GM18951 (cell line): ENCODE data around the gene CFAP141.
"Not testable (repeated sequence)": the region's sequence is repeated elsewhere in the genome, so short reads cannot be mapped to it uniquely, and the experiment has no call there.

Experiments used
- POLR2A ChIP-seq: IDR thresholded peaks from 4 replicates; pipeline ENCODE4 v1.6.1; 2011; ENCODE audit warnings: mild to moderate bottlenecking; ENCODE audit not compliant: insufficient read length, insufficient read depth; ENCODE audit errors: extremely low read depth
- in situ Hi-C: fragments of 300-500 bp; cut with MboI; formaldehyde crosslinking; loops from one replicate; pipeline ENCODE4 v1.12.0; 2022; ENCODE audit warnings: low sequenced_read_pairs, mixed read lengths, inconsistent platforms; ENCODE audit not compliant: unreplicated experiment

The CFAP141 gene

GRCh38 chr1:154221278-154222001 lies 15.3 kb upstream of the CFAP141 start:
- in situ Hi-C loops: no loop called here
- TF ChIP-seq POLR2A: peak; percentile 51

DNA sequence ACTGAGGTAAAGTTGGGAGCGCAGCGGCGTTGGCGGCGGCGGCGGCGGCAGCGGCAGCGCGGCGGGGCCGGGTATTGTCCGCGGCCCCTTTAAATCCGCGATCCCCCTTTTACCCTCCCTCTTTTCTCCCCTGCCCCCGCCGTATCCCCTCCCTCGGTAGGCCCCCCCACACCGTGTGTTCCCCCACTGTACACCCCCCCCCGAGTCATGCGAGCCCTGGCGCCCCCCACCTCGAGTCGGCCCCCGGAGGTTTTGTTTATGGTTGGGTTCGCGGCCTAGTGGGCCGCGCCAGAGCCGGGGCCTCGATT lies 14.8 kb upstream of the CFAP141 start:
- no peak for TF ChIP-seq POLR2A
- in situ Hi-C loops: no loop called here

- TF ChIP-seq POLR2A: peak; percentile 80
- in situ Hi-C loops: no loop called here
Observed at GRCh38 chr1:154220071-154220969, 14.2 kb upstream of the CFAP141 start, which contains the start of gene UBAP2L. TSS of gene UBAP2L (plus strand) at chr1:154220955. CDS start at chr1:154225124, 4,169 bp downstream.

- TF ChIP-seq POLR2A: no peak
- in situ Hi-C loops: no loop called here
Observed at GRCh38 chr1:154219541-154219940, 13.4 kb upstream of the CFAP141 start.

- TF ChIP-seq POLR2A: no peak
- in situ Hi-C loops: no loop called here
Observed at GRCh38 chr1:154218545-154218944, 12.4 kb upstream of the CFAP141 start.

- in situ Hi-C loops: no loop called here
- TF ChIP-seq POLR2A: no peak
Observed at GRCh38 chr1:154213274-154213673, 7.1 kb upstream of the CFAP141 start.

GRCh38 chr1:154212083-154212482 lies 6.0 kb upstream of the CFAP141 start:
- in situ Hi-C loops: no loop called here

DNA sequence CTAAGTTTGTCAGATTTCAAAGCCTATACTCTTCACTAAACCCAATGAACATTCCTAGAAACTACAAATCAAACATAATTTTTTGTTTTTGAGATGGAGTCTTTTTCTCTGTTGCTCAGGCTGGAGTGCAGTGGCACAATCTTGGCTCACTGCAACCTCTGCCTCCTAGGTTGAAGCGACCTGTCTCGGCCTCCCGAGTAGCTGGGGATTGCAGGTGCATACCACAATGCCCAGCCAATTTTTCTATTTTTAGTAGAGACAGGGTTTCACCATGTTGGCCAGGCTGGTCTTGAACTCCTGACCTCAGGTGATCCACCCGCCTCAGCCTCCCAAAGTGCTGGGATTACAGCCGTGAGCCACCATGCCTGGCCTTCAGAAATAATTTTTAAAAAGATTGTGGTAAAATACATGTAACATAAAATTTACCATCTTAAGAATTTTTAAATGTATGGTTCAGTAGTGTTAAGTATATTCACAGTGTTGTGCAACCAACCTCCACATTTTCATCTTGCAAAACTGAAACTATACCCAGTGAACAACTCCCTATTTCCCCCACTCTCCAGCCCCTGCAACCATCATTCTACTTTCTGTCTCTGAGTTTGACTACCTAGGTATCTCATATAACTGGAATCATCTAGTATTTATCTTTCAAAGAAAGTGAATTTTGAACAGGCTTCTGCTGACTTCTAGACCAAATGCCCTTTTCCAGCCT lies 2.7 kb upstream of the CFAP141 start:
- in situ Hi-C loops: no loop called here

More at GRCh38 chr1:154212083-154212482, 6.0 kb upstream of the CFAP141 start:
- no peak for TF ChIP-seq POLR2A

DNA sequence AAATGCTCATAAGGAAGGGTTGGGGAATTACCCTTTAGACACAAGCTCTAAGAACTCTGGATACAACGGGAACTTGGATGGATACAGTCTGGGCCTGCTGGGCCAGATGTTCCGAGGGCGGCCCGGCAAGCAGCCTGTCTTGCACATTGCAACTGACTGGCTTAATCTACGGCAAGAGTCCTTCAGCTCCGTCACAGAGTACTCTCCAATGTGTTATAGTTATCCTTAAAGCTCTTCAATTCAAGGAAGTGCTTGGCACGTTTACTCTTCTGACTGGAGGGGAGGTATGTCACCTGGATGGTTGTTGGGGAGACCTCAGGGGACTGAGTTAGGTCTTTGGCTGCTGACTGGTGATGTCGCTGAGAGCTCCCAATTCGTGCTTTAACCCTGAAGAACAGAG lies 1.1 kb upstream of the CFAP141 start:
- in situ Hi-C loops: no loop called here

More for the DNA sequence above, 2.7 kb upstream of the CFAP141 start:
- no peak for TF ChIP-seq POLR2A

DNA sequence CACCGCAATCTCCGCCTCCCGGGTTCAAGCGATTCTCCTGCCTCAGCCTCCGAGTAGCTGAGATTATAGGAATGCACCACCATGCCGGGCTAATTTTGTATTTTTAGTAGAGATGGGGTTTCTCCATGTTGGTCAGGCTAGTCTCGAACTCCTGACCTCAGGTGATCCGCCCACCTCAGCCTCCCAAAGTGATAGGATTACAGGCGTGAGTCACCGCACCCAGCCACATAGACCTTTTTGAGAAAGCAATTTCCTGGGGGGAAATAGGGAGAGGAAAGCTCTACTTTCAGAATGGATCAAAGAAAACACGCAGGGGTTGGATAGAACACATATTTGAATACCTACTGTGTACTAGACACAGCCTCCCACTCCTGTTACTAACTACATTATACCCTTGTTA lies 355 bp downstream of the CFAP141 start:
- in situ Hi-C loops: not testable (repeated sequence)

More for the DNA sequence above, 1.1 kb upstream of the CFAP141 start:
- no peak for TF ChIP-seq POLR2A

DNA sequence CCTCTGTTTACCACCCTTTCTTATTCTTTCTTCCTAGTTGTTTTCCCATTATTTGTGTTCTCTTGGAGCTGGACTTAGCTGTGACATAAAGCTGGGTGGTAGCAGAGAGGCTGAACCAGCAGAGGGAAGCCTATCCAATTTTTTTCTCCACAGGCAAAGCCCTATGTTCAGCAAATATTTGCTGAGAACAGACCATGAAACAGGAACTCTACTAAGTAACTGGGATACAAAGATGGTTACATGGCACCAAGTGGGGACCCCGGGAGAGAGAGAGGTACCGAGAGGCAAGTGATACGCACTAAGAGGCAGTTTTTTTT lies 6.6 kb downstream of the CFAP141 start:
- TF ChIP-seq POLR2A: no peak
- in situ Hi-C loops: no loop called here

- in situ Hi-C loops: no loop called here
- TF ChIP-seq POLR2A: no peak
Observed at GRCh38 chr1:154198756-154199562, 7.2 kb downstream of the CFAP141 start.

- no peak for TF ChIP-seq POLR2A
- in situ Hi-C loops: no loop called here
Observed at GRCh38 chr1:154193821-154194220, 12.3 kb downstream of the CFAP141 start.
